K562 (cell line): ENCODE data around the gene TRERF1. TPM values are rescaled to one million over a fixed set of nuclear protein-coding genes. Genes with fewer than 3 reads are reported as not detected.

Source experiments
- ATAC-seq: fragments of 200-7000 bp; cut with Tn5 transposase; 3 replicates; pipeline ENCODE4 v1.9.1; 2020; ENCODE audit warnings: moderate library complexity
- BruUV-seq: library from RNA; stranded (reverse); fragments of 400-500 nt; replicated peaks from 2 replicates; lab custom pipeline; 2021; lab: Mats Ljungman, UMichigan
- CTCF ChIA-PET: fragments of 300-600 bp; formaldehyde crosslinking; extraction: SDS; loops from one replicate; lab custom pipeline; 2021; ENCODE audit warnings: low intra/inter-chr PET ratio; lab: Yijun Ruan, JAX
- POLR2A ChIA-PET: fragments of 300-600, 350-650 bp; sonication (Branson Sonifier 250); formaldehyde crosslinking; extraction: SDS; loops from one replicate; lab custom pipeline; 2021; ENCODE audit warnings: antibody characterized with exemption, inconsistent platforms; lab: Yijun Ruan, JAX
- DNase-seq, 4 experiments: peaks; one replicate each; pipeline versions ENCODE4 v3.0.0 to v3.0.0-alpha.2; 2011 to 2018; ENCODE audit warnings: low spot score in 3 of 4, mixed read lengths in 3 of 4; ENCODE audit errors: extremely low read depth in 1 of 4
- FAIRE-seq: peaks from 2 replicates; lab custom pipeline; 2011; peaks lifted over from hg19 to GRCh38; lab: Jason Lieb, UNC
- H2AFZ ChIP-seq: 2 replicates; pipeline ENCODE4 v1.6.0; 2011; ENCODE audit warnings: low read depth, low read length, control low read depth, inconsistent platforms
- H3K27ac ChIP-seq: fragments of 200-600 bp; 3 replicates; pipeline ENCODE4 v1.8.0; 2011; ENCODE audit warnings: low read depth, mild to moderate bottlenecking, control low read depth, inconsistent platforms, low read length, moderate library complexity, mixed read lengths; ENCODE audit errors: extremely low read depth
- H3K27me3 ChIP-seq, 2 experiments: fragments of 300-600 bp in 1 of 2; 2 replicates in 1 of 2; 3 replicates in 1 of 2; pipeline versions ENCODE4 v1.6.0 to v1.8.0; 2011; ENCODE audit warnings: inconsistent platforms in 2 of 2, low read length in 2 of 2, mild to moderate bottlenecking in 1 of 2, mixed read lengths in 1 of 2, moderate library complexity in 1 of 2; ENCODE audit not compliant: control insufficient read depth in 2 of 2, insufficient read depth in 2 of 2
- H3K36me3 ChIP-seq: fragments of 300-600 bp; 3 replicates; pipeline ENCODE4 v1.8.0; 2011; ENCODE audit warnings: mild to moderate bottlenecking, low read length, inconsistent platforms; ENCODE audit not compliant: control insufficient read depth, insufficient read depth
- H3K4me1 ChIP-seq, 2 experiments: fragments of 200-600 bp in 1 of 2; replicated peaks in 1 of 2; 2 replicates in 1 of 2; 3 replicates in 1 of 2; pipeline versions ENCODE4 v1.5.1 to v1.8.0; 2011; ENCODE audit warnings: inconsistent platforms in 2 of 2, low read length in 2 of 2, mild to moderate bottlenecking in 1 of 2, mixed read lengths in 1 of 2, moderate library complexity in 1 of 2; ENCODE audit not compliant: control insufficient read depth in 2 of 2, insufficient read depth in 2 of 2
- H3K4me2 ChIP-seq: 2 replicates; pipeline ENCODE4 v1.6.1; 2011; ENCODE audit warnings: low read length, control low read depth, inconsistent platforms, mixed read lengths; ENCODE audit not compliant: insufficient read depth
- H3K4me3 ChIP-seq: fragments of 200-600 bp; sonication (generic), shearing (Covaris generic); 2 replicates; pipeline ENCODE4 v1.5.1; 2016; ENCODE audit warnings: control low read depth, inconsistent platforms
- H3K79me2 ChIP-seq: fragments of 200-600 bp; 3 replicates; pipeline ENCODE4 v1.8.0; 2011; ENCODE audit warnings: low read length, inconsistent platforms; ENCODE audit not compliant: control insufficient read depth, insufficient read depth
- H3K9ac ChIP-seq, 2 experiments: 2 replicates each; pipeline versions ENCODE4 v1.6.0 to v1.6.1; 2011; ENCODE audit warnings: low read depth in 2 of 2, low read length in 2 of 2, control low read depth in 1 of 2, inconsistent platforms in 1 of 2, mild to moderate bottlenecking in 1 of 2, mixed read lengths in 1 of 2; ENCODE audit not compliant: insufficient read depth in 1 of 2
- H3K9me1 ChIP-seq: one replicate; pipeline ENCODE4 v1.6.0; 2011; ENCODE audit warnings: inconsistent platforms, mild to moderate bottlenecking, low read length, moderate library complexity; ENCODE audit not compliant: control insufficient read depth, insufficient read depth
- H3K9me3 ChIP-seq: replicated peaks from 2 replicates; pipeline ENCODE4 v1.5.1; 2011; ENCODE audit warnings: low read depth, low read length, inconsistent platforms; ENCODE audit not compliant: control insufficient read depth, insufficient read depth
- H4K20me1 ChIP-seq: replicated peaks from 2 replicates; pipeline ENCODE4 v1.6.1; 2011; ENCODE audit warnings: low read length, inconsistent platforms, mixed read lengths; ENCODE audit not compliant: control insufficient read depth, insufficient read depth
- ATF1 ChIP-seq, 2 experiments: fragments of 450-650 bp in 1 of 2; IDR thresholded peaks; 2 replicates each; pipeline ENCODE4 v1.6.1; 2016; ENCODE audit warnings: missing compliant biosample characterization in 1 of 2, missing genetic modification characterization in 1 of 2
- CC2D1A ChIP-seq: fragments of 450-650 bp; IDR thresholded peaks from 2 replicates; pipeline ENCODE4 v1.6.1; 2017; ENCODE audit warnings: mild to moderate bottlenecking
- CEBPG ChIP-seq, 3 experiments: fragments of 200-800 bp in 1 of 3; sonication (Bioruptor generic) in 1 of 3; sonication (generic) in 1 of 3; formaldehyde crosslinking in 1 of 3; IDR thresholded peaks in 2 of 3; conservative IDR thresholded peaks in 1 of 3; 2 replicates each; pipeline versions ENCODE4 v1.6.1 to v1.8.0; 2016 to 2022; ENCODE audit warnings: missing compliant biosample characterization in 2 of 3, missing genetic modification characterization in 2 of 3, mild to moderate bottlenecking in 1 of 3, missing genetic modification reagents in 1 of 3
- CTCF ChIP-seq, 3 experiments: IDR thresholded peaks in 2 of 3; conservative IDR thresholded peaks in 1 of 3; 2 replicates each; pipeline ENCODE4 v1.5.1; 2011 to 2012; ENCODE audit warnings: low read length in 3 of 3, mild to moderate bottlenecking in 3 of 3, control low read depth in 2 of 3, improper control_type of control experiment in 1 of 3, inconsistent platforms in 1 of 3, low read depth in 1 of 3, mixed read lengths in 1 of 3, moderate library complexity in 1 of 3; ENCODE audit not compliant: insufficient read depth in 2 of 3
- NFIC ChIP-seq: fragments of 450-650 bp; IDR thresholded peaks from 2 replicates; pipeline ENCODE4 v1.6.1; 2017; ENCODE audit warnings: mild to moderate bottlenecking, inconsistent platforms
- PCBP2 ChIP-seq: fragments of 200-400 bp; formaldehyde crosslinking; IDR thresholded peaks from 2 replicates; pipeline ENCODE4 v1.6.1; 2018; ENCODE audit warnings: low read length, low read depth, mild to moderate bottlenecking, moderate library complexity; ENCODE audit not compliant: poor library complexity, severe bottlenecking
- RAD21 ChIP-seq, 2 experiments: fragments of 250-450 bp in 1 of 2; fragments of 450-650 bp in 1 of 2; sonication (Bioruptor Pico) in 1 of 2; formaldehyde crosslinking in 1 of 2; IDR thresholded peaks in 1 of 2; conservative IDR thresholded peaks in 1 of 2; 2 replicates each; pipeline versions ENCODE4 v1.4.0 to v1.8.0; 2020 to 2022; ENCODE audit warnings: mild to moderate bottlenecking in 2 of 2, moderate library complexity in 1 of 2
- ZNF609 ChIP-seq: sonication (generic); formaldehyde crosslinking; IDR thresholded peaks from 2 replicates; pipeline ENCODE4 v1.8.1; 2023; ENCODE audit warnings: missing genetic modification reagents, mild to moderate bottlenecking, borderline replicate concordance
- WGBS: fragments of 100-300 bp; shearing (Covaris generic); methylation state at CpG from one replicate; pipeline ENCODE4 v1.1.6; 2016; ENCODE audit warnings: low coverage, mixed read lengths; ENCODE audit not compliant: insufficient coverage; ENCODE audit errors: missing lambda C conversion rate; 5-methylcytosine and 5-hydroxymethylcytosine counted together
- in situ Hi-C: fragments of 300-500 bp; cut with MboI; formaldehyde crosslinking; loops from 4 replicates; pipeline ENCODE4 v1.15.0; 2018; ENCODE audit warnings: inconsistent platforms, mixed read lengths
- intact Hi-C: fragments of 100-400 bp; cut with micrococcal nuclease; formaldehyde crosslinking; loops from 2 replicates; pipeline ENCODE4 v1.14.2; 2022
- polyA plus RNA-seq, 8 experiments: library from polyadenylated mRNA; depleted of rRNA in 4 of 8; stranded (reverse) in 5 of 8; unstranded in 3 of 8; fragments of >200 nt; fragmentation: Nextera tagmentation in 2 of 8; fragmentation: Illumina TruSeq in 1 of 8; extraction: Ambion mirVana in 2 of 8; extraction: Trizol in 1 of 8; gene quantifications; 2 replicates each; pipeline versions ENCODE4 v1.2.1 to v1.2.3, GENCODE V29; 2011 to 2014; ENCODE audit warnings: inconsistent platforms in 1 of 8, missing spikeins in 1 of 8
- total RNA-seq, 7 experiments: library from RNA; depleted of rRNA in 6 of 7; stranded (reverse); fragments of >200 nt in 6 of 7; fragmentation: Illumina TruSeq in 2 of 7; extraction: Trizol in 2 of 7; gene quantifications; 2 replicates each; pipeline versions ENCODE4 v1.2.1 to v1.2.3, GENCODE V29; 2011 to 2021; ENCODE audit warnings: low replicate concordance in 1 of 7
- TF ChIP-seq, protein P1 (sequence below): fragments of 450-650 bp; formaldehyde crosslinking; IDR thresholded peaks from 2 replicates; pipeline ENCODE4 v1.4.0; 2022; ENCODE audit warnings: missing genetic modification characterization

Gene TRERF1
- total and polyA plus RNA-seq, 9 of the 15 experiments (the other 6 are each of a cell fraction or from before 2014, with no cell fraction given) = 0.04 to 0.20 (median 0.07) TPM; not detected in 3

DNA sequence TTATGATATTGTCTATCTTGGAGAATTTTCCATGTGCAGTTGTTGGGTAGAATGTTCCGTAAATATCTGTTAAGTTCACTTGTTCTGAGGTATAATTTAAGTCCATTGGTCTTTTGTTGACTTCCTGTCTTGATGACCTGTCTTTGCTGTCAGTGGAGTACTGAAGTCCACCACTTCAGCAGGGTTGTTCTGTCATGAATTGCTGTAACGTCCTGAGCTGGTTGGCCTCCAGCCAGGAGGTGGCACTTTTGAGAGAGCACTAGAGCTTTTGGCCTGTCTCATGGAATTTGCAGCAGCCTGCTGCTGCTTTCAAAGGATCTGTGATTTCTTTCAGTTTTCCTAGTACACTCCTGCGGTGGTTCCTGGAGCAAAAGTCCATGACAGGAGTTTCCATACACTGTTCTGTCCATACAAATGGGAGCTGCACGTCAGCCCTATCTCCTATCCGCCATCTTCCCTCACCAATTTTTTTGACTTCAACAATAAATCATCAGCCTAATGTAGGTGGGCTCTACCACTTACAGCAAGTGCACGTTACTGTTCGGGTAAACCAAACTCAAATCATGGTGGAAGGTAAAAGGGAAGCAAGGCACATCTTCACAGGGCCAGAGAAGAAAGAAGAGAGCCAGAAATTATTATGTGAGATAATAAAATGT is 46.9 kb upstream of the TRERF1 start:
- no peaks in the 10 kb centered on the region for H3K36me3 ChIP-seq
- no peaks in the 10 kb centered on the region for H3K9me1 ChIP-seq
- no peaks in the 10 kb centered on the region for H3K4me1 ChIP-seq
- 3% methylated on average over 7 of the region's 7 CpGs for WGBS
- FAIRE-seq (no peak), ATAC-seq (peak; percentile 58; the same call in 2 of the 3 replicates), DNase-seq (peak in 1 of 4 experiments; percentile 57)
- no TSS peak for BruUV-seq
- H3K4me2 ChIP-seq = no peak overlapping the region
- in situ Hi-C loops = no loop called here
- H3K9ac ChIP-seq = no peak overlapping the region
- ChIA-PET CTCF (no interaction called here), POLR2A (interaction anchor here (0.7 kb wide), 1 partner anchor 37 kb away, joined by 3 read pairs; no protein-coding TSS in a partner anchor)
- intact Hi-C loops = loop anchor here (5.0 kb wide), 1 partner anchor 34 kb away; no protein-coding TSS in a partner anchor
- H4K20me1 ChIP-seq = no peaks in the 10 kb centered on the region
- no peak overlapping the region for H2AFZ ChIP-seq
- H3K27ac ChIP-seq = no peak overlapping the region
- no peaks in the 10 kb centered on the region for H3K79me2 ChIP-seq
- H3K9me3 ChIP-seq = no peaks in the 10 kb centered on the region; the same call in 1 of the 2 replicates
- H3K4me3 ChIP-seq = no peak overlapping the region
- no peaks in the 10 kb centered on the region for H3K27me3 ChIP-seq
- TF ChIP-seq NFIC (peak; percentile 76), CTCF (IDR thresholded peaks at IDR 0.05 in 2 of 3, conservative IDR thresholded peaks at IDR 0.05 in 1 of 3; ENCODE audit: insufficient read depth in 2 of 3, low read depth in 1 of 3, low read length in 3 of 3) (peak in 1 of 3 experiments; percentile 38; a peak in 1 of 6 replicates), CEBPG (CRISPR knock-in tag; IDR thresholded peaks at IDR 0.05) (no peak), CEBPG (tag; conservative IDR thresholded peaks at IDR 0.05 in 1 of 2, IDR thresholded peaks at IDR 0.05 in 1 of 2) (no peak), PCBP2 (no peak), ATF1 (CRISPR knock-in tag; IDR thresholded peaks at IDR 0.05) (no peak), ATF1 (tag; IDR thresholded peaks at IDR 0.05) (0 out of 2 replicates have a peak, but pooled peaks have one; percentile 39), ZNF609 (CRISPR knock-in tag) (no peak), CC2D1A (peak; percentile 14; the same call in 1 of the 2 replicates), RAD21 (CRISPR knock-in tag; conservative IDR thresholded peaks at IDR 0.05 in 1 of 2, IDR thresholded peaks at IDR 0.05 in 1 of 2) (peak in 1 of 2 experiments; percentile 27; a peak in 1 of 4 replicates)
- TF ChIP-seq, protein P1, sequence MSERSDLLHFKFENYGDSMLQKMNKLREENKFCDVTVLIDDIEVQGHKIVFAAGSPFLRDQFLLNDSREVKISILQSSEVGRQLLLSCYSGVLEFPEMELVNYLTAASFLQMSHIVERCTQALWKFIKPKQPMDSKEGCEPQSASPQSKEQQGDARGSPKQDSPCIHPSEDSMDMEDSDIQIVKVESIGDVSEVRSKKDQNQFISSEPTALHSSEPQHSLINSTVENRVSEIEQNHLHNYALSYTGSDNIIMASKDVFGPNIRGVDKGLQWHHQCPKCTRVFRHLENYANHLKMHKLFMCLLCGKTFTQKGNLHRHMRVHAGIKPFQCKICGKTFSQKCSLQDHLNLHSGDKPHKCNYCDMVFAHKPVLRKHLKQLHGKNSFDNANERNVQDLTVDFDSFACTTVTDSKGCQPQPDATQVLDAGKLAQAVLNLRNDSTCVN = no peak
